Stimulated activated CD4-positive, alpha-beta T cell treated with anti-CD3 and anti-CD28 coated beads, TNF-alpha, amount 100 ng/mL, for 24 hours (primary cell): ENCODE data around the gene PLEKHG7.
"Not testable (repeated sequence)": the region's sequence is repeated elsewhere in the genome, so short reads cannot be mapped to it uniquely, and the experiment has no call there.

Source experiments
- DNase-seq, 3 experiments: peaks; one replicate each; pipeline ENCODE4 v3.0.0-alpha.2; 2020; ENCODE audit warnings: low read depth in 3 of 3

The PLEKHG7 gene, protein sequence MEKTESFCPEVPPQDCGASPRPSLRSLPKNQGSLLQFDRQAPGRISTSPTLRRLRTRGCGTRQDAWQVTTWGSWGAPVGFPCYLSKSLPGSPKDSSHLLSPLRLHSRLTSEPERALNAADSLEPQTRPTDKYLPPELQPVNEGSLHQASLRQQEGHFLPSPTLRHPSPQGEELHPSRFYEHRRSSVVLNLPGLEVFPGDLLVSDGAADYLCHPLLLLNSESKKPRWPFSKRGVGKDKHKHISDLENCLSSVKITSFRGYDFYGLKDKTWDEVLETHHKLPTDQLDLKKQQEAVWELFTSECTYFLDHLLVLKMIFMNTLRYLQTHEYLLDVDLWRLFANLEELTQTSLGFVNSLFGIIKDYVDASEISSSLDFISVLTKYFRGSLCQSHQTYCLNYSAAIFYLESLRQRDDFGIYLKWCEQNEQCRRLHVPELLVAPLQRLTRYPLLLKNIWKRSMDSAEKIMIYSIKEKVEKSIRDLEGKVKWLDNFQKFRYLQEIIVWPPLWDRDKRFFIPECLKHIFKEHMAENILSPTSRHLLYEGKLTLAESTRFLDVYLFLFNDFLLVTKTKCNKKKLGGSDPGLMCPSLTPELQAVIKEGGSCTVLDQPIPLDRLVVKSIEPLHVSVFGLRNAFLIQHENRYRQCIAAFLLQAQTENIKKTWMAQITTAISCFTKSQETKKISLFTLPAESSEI

DNA sequence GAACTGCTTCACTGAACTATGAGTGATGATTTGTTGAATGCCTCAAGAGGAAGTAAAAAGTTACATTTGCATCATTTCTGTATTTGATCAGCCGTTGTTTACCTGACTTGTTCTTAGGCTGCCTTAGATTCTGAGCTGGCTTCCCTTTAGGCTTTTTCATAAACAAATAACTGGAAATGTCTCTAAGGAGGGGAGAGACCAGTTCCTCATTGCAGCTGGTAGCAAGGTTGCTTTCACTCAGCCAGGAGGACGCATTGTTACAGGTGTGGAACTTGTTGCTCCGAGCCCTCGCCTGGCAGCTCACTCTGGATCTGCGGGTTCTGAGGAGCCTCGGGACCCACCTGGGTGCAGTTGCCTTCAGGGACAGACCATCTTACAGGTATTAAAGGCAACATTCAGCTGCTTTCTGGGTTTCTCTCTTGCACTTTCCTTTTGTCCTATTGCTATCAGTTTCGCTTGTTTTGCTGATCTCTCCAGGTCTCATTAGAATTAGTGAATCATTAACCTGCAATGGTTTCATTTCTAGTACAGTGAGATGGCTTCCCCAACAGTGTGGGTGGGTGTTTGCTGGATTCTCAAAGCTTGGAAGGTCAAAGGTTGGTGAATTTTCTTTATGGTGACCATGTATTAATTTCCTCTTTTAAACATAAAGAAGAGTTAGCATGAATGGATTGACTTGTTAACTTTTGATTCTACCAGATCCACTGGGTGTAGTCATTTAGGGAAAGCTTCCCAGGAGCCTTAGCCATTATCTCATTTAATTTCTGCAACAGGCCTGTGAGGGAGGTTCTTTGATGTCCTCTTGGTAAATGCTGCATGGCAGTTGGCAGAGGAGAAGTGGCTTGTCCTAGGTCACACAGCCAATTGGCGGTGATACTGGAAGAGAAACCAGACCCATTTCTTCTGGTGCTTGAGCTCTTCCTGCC, at the start of gene PLEKHG7:
Gene PLEKHG7, plus strand, starts transcription at position 236 of the 926 bp plus-strand sequence. CDS start 3,643 bp downstream, outside the sequence.
- DNase-seq: no peak

DNA sequence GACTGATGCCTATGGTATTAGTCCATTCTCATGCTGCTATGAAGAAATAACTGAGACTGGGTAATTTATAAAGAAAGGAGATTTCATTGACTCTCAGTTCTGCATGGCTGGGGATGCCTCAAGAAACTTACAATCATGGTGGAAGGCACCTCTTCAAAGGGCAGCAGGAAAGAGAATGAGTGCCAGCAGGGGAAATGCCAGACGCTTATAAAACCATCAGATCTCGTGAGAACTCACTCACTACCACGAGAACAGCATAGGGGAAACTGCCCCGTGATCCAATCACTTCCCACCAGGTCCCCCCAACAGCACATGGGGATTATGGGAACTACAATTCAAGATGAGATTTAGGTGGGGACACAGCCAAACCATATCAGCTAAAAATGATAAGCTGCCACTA, 48.5 kb upstream of the PLEKHG7 start:
- DNase-seq: not testable (repeated sequence)

DNA sequence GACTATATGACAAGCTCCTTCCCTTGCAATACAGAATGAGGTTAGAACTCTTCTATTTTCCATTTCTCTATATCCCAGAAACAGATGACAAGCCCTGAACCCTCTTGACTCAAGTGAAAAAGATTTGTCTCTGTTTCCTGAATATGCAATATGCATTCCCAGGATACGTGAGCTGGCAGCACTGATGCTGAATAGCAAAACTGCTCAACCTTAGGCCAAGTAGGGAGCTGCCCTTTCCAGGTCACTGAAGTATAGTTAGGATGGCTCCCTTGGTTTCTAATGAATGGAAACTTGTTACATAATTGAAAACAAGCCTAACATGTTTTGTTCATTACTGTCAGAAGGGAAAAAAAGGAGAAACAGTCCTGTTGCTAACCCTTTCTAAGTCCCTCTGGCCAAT, 47.9 kb upstream of the PLEKHG7 start:
- no peak for DNase-seq

DNA sequence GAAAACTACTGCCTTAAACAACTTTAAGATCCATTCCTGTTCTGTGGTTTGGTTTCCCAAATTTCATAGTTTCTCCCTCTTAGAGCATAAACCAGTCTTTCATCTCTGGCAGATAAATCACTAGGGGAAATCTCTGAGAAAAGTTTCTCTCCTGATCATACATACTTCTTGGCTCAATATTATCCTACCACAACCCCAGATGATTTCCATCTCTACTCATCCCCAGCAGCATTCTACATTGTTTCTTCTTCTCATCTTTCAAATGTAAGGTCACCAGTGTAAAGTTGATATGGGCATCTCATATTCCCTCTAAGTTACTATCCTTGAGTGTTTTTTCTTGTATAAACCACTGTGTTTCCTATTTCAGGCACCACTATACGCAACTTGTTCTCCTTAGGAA, 45.9 kb upstream of the PLEKHG7 start:
- no peak for DNase-seq

DNA sequence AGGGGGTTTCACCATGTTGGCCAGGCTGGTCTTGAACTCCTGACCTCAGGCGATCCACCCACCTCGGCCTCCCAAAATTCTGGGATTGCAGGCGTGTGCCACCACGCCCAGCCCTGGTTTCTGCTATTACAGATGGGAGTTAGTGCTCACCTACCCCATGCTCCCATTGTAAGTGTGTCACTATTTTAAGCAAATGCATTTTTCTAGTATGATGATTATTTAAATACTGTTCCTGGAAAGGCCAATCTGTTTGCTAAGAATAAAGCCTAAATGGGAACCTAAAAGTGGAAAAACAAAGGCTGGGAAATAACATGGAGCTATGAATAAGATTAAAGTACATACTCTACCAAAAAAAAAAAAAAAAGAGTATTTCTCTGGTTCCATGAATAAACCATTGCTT, 45.0 kb upstream of the PLEKHG7 start:
- no peak for DNase-seq

DNA sequence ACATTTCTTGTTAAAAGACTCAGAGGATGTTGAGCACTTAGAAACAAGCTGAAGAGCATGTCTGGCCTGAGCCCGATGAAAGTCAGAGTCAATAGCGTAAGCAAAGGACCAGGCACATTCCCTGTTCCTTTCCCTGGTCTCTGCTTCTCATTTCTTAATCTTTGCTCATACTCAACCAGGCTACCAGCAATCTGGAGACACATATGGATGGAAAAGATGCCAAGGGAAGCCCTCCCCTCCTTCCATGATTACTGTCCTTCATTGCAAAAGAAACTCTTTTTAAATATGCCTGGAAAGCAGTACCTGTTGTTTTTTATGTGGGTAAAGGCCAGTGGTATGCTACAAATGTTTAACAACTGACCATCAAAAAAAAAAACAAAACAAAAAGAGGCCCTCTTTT, 44.2 kb upstream of the PLEKHG7 start:
- DNase-seq: no peak

DNA sequence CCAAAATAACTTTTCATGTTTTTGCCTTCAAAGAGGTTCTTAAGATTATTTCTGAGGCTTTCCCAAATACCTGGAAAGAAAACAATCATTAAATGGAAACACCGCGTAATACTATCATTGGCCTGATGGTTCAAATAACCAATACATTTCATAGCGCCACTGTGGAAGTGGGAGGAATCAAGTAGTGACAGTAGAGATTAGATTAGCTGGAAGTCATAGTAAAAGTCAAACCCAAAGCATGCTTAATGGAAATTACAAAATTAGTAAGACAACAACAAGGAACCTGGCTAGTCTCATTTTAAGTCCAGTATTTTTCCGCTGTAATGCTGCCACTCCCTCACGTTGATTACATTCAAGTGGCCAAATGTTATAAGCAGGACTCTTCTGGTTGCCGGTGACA, 41.5 kb upstream of the PLEKHG7 start:
- DNase-seq: no peak

DNA sequence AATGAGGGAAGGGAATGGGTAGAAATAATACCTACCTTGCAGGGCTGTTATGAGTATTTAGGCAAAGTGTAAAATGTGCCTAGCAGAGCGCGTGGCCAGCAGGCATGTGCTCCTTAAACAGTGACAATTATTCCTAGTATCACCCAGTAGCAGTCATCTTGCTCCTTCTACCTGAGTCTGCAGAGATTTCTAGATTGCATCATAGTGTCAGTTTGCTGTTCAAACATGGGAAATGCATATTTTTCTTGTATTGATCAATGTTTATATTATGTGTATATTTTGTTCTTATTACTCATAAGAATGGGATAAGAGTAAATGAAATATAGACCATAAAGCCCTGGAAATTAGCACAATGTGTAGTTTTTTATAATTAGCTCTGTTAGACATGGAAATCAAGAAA, 37.3 kb upstream of the PLEKHG7 start:
- DNase-seq: no peak

DNA sequence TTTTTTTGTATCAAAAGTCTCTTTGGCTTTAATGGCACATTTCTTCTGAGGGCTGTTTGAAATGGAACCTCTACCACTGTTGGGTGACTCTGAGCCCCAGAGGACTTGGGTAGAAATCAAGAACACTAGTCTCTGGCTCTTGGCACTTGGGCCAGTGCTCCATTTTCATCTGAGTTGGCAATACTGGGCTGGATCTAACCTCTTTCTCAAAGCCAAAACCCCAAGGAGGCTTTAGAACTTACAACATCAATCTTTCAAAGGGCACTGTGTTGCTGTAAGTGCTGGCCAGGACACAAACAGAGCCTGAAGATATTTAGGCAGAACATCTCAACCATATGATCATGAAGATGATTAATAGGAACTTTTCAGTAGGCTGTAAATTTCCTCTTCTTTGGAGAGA, 34.0 kb upstream of the PLEKHG7 start:
- DNase-seq: no peak

DNA sequence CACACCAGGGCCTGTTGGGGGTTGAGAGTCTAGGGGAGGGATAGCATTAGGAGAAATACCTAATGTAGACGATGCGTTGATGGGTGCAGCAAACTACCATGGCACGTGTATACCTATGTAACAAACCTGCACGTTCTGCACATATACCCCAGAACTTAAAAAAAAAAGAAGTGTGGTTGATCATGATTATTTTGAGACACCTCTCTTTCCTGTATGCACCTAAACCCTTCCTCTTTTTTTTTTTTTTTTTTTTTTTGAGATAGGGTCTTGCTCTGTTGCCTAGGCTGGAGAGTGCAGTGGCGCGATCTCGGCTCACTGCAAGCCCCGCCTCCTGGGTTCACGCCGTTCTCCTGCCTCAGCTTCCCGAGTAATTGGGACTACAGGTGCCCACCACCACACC, 31.3 kb upstream of the PLEKHG7 start:
- DNase-seq: not testable (repeated sequence)

DNA sequence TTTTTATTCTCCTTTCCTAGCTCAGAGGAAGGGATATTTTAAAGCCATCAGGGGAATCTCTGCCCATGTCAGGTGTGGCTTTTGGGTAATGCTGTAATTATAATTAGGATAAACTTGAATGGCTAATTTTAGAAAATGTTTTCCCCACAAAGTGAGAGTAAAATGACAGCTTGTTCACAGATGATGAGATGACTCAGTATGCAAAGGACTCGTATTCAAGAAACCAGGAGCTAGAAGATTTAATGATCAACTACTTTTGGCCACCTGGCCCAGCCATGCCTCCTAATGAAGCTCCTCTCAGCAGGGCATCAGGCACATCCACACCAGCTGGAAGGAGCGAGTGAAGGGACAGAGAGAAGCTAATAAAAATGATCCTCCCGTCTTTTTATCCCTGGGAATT, 29.0 kb upstream of the PLEKHG7 start:
- DNase-seq: no peak

DNA sequence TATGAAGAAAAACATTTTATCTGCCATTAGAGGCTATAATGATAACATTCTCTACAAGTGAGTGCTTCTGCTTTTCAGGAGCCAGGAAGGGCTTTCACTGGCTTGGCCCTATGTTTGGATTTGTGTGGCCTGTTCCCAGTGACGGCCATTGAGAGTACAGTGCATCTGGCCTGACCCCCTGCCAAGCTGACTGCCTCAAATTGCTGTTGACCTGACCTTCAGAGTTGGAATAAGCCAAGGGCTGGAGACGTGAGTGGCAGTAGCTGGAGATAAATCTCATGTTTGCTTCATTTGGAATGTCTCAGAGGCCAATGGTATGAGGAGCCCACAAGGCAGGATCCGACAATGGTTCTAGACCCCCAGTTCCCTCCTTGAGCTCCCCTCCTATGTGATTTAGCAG, 28.3 kb upstream of the PLEKHG7 start:
- DNase-seq: no peak

DNA sequence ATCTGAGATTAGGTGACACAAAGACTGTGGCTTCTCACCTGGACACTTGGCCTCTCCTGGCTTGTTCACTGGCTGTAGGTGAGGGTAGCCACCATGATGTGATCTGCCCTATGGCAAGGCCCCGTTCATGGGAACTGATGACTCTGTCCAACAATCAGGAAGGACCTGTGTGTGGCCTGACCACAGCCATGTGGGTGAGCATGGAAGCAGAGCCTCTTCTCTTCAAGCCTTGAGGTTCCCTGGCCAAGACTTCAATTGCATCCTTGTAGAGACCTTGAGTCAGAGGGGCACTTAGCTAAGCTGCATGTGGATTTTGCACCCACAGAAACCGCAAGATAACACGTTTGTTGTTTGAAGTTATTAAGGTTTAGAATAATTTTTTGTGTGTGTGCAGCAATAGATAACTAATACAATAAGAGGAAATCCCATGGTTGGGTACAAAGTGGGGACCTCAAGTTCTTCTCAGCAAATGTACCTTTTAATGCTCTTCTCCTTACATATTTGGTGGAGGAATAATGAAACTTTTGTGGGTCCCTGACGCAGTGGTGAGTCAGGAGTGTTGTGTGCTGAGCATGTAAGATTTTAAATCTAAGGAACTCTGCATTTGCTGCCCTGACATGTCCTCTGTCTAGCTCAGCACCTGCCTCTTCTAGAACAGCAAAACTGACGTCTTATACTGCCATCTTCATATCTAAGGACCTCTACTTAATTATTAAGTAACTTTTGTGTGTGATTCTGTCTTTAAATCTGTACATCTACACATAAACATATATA, 27.5 kb upstream of the PLEKHG7 start:
- no peak for DNase-seq

DNA sequence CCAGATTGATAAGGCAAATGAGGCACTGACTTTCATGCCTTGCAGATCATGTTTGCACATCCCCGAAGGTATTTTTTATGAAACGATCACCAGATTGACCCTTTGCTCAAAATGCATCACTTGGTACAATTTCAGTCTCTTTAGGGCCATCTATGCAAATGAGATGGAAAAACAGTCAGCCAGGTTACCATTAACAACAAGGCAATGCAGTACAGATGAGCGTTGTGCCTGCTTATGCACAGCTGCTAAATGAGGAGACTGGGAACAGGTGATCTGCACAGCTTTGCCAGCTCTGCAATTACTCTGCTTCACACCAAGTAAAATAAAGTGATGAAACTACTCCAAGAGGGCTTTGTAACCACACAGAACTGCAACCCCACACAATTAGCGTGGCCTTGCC, 26.1 kb upstream of the PLEKHG7 start:
- DNase-seq: no peak

DNA sequence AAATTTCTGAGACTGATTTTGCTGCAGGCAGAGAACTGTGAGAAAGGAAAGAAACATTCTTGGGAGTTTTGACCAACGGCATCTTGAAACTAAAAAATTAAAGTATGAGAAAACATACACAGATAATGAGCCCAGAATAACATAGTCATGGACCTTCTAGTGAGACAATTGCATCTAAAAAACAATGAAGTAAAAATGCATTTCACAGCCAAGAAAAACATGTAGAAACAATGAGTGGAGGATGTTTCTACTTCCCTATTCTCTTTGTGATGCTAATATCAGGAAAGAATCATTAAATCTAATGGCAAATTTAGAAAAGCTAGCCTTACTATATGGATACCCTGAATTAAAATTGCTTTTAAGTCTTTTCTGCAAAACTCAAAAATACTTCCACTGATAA, 12.2 kb upstream of the PLEKHG7 start:
- DNase-seq: no peak

DNA sequence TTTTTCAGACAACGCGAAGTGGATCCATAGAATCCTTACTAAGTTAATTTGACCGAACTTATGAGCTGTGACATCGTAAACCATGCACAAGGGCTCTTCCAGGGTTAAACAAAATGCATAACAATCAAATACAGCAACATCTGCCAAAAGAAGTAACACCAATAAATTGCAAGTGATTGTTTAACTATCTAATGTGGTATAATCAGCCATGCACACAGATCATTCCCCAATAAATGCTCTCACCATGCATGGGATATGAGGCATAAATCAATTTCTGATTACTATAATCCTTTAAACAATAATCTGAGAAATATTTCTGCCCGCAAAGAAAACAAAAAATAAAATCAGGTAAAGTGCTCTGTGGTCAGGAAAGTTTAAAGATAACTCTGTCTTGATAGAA, 7.7 kb upstream of the PLEKHG7 start:
- no peak for DNase-seq

DNA sequence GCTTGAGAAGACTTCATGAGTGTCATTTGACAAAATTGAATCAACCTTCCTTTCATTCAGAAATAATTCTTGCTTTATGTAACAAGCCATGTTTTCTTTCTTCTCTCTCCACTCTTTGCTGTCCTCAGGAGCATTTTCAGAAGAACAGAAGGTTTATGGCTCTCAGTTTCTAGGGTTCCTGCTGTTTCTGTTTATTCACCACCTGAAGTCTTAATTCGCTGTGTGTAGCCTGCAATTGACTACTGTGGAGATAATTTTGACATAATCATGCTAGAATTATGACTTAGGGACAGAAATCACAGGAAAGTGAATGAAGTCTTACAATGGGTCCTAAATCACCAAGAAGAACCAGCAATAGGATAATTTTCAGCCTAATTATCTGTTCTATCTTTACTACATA, 7.2 kb upstream of the PLEKHG7 start:
- no peak for DNase-seq

DNA sequence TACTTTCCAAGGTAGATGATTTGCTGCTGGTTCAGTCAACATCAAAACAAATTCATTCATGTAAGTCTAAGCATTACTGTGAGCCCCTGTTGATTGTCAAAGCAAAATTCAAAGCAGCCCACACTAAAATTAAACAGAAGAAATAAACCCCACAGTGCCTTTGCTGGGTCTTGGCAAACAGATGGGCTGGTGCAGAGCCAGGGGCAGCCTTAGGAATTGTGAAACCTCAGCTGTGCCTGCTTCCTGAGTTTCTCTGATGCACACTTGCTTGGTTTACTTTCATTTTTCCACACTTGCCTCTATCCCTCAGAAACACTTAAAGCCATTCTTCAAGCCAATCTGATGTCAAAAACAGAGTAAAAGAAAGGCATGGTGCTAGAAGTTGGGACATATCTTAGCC, 6.6 kb upstream of the PLEKHG7 start:
- DNase-seq: no peak

DNA sequence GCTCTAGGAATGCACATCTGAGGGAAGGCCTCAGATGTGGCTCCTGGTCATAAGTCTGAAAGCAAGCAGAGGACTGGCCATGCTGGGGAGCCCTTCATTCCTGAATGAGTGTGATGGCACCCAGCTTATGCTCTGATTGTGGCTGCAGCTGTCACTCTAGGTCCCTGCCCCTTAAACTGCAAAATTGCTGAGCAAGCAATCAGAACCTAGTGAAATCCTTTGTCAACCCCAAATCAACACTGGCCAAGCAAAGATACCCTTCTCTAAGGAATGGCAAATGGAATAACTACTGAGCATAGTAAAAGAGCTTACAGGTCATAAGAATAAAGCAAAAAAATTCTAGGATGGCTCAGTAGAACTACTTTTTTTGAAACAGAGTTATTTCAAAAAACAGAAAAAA, 4.3 kb upstream of the PLEKHG7 start:
- no peak for DNase-seq

DNA sequence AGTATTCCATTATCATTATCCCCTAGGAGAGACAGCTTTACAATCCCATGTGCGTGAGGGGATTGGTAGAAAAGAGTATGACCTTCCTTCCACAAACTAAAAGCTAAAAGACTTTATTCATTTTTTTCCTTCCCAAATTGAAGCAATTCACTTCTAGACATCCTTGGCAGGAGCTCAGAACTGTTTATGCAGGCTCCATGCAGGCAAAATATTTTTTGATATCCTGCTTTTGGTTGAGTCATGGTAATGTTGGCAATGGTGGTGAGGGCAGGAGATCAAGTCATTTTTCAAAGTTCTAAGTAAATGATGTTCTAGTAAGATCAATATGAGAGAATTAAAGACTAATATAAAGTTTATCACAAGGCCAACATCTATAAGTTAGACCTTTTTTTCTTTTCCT, 1.3 kb upstream of the PLEKHG7 start:
- DNase-seq: no peak

DNA sequence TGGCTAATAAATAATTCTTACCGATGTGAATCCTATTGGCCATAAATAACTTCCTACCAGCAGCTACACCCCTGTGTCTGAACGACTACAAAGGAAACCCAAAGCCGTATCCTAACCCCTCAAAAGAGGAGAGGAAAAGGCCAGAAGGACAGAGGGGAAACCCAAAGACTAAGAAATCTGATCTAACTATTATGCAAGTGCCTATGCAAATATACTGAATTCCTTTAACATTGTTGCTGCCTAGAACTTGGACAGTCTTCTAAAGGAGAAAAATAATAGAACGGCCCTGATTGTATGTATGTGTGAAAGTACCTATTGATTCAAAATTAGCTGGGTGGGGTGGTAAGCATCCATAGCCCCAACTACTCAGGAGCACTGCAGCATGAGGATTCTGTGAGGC, 997 bp downstream of the PLEKHG7 start:
- DNase-seq: no peak

DNA sequence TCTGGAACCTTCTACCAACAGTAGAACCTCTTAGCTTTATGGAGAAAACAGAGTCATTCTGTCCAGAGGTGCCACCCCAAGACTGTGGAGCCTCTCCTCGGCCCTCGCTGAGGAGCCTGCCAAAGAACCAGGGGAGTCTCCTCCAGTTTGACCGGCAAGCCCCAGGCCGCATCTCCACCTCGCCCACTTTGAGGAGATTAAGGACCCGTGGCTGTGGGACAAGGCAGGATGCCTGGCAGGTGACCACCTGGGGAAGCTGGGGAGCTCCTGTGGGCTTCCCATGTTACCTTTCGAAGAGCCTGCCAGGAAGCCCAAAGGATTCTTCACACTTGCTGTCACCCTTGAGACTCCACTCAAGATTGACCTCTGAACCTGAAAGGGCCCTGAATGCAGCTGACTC, 3.8 kb downstream of the PLEKHG7 start:
- no peak for DNase-seq
